ENCODE data around the gene ZNF469.

GRCh38 chr16:88423448-88423850 lies 40.7 kb downstream of the ZNF469 start:
- TF ChIP-seq CTCF (IDR thresholded peaks at IDR 0.05; ENCODE audit: borderline replicate concordance, extremely low read depth, low read length, poor library complexity, severe bottlenecking): no peak
- TF ChIP-seq EZH2 (IDR thresholded peaks at IDR 0.05; ENCODE audit: borderline replicate concordance, low read depth, low read length, severe bottlenecking): no peak
